Stomach (tissue), 9 donors: ENCODE measurements around the gene SLC22A5. TPM values are rescaled to one million over a fixed set of nuclear protein-coding genes. Genes with fewer than 3 reads are reported as not detected.

ENCODE experiments used
- DNase-seq, 2 donors: peaks; one replicate each; pipeline versions ENCODE4 v3.0.0 to v3.0.0-alpha.2; 2013 to 2019
- H3K27ac ChIP-seq, 5 donors: fragments of 200-600 bp in 4 of 5; sonication (generic) in 4 of 5; one replicate each; pipeline ENCODE4 v1.5.1; 2013 to 2019; ENCODE audit warnings: mild to moderate bottlenecking in 1 of 5, moderate library complexity in 1 of 5
- H3K27me3 ChIP-seq, 3 donors: fragments of 200-600 bp; sonication (generic); one replicate each; pipeline ENCODE4 v1.5.1; 2017 to 2019; ENCODE audit warnings: mixed run types in 1 of 3
- H3K36me3 ChIP-seq, 4 donors: fragments of 200-600 bp; sonication (generic); 1 replicate in 3 of 4; 2 replicates in 1 of 4; pipeline ENCODE4 v1.5.1; 2016 to 2019
- H3K4me1 ChIP-seq, 4 donors: fragments of 200-600 bp; sonication (generic); one replicate each; pipeline ENCODE4 v1.5.1; 2016 to 2019
- H3K4me3 ChIP-seq, 4 donors: fragments of 200-600 bp; sonication (generic) in 3 of 4; one replicate each; pipeline ENCODE4 v1.5.1; 2016 to 2019; ENCODE audit warnings: mild to moderate bottlenecking in 1 of 4
- H3K9me3 ChIP-seq, 4 donors: fragments of 200-600 bp; sonication (generic); one replicate each; pipeline ENCODE4 v1.5.1; 2016 to 2019
- EP300 ChIP-seq: sonication (generic); formaldehyde crosslinking; IDR thresholded peaks from one replicate; pipeline ENCODE4 v1.6.1; 2017; ENCODE audit warnings: antibody characterized with exemption
- POLR2A ChIP-seq, 4 donors: fragments of 450-650 bp; IDR thresholded peaks; one replicate each; pipeline ENCODE4 v1.6.1; 2016; ENCODE audit warnings: antibody characterized with exemption in 4 of 4, control low read depth in 2 of 4, mild to moderate bottlenecking in 1 of 4, moderate library complexity in 1 of 4
- POLR2AphosphoS5 ChIP-seq, 3 donors: sonication (generic); formaldehyde crosslinking; IDR thresholded peaks; one replicate each; pipeline ENCODE4 v1.6.1; 2016; ENCODE audit warnings: antibody characterized with exemption in 3 of 3
- WGBS, 5 donors: extraction: QIAGEN DNeasy Blood & Tissue Kit in 3 of 5; methylation state at CpG; one replicate each; pipeline versions ENCODE4 v1.1.5 to v1.1.7; 2013 to 2018; 5-methylcytosine and 5-hydroxymethylcytosine counted together
- intact Hi-C: fragments of 100-400 bp; cut with DNase I; formaldehyde crosslinking; loops from one replicate; pipeline ENCODE4 v1.15.1; 2023; ENCODE audit warnings: low total_unique reads
- polyA plus RNA-seq, 3 donors: library from polyadenylated mRNA; stranded (reverse); fragments of 200-250 nt; gene quantifications; one replicate each; pipeline ENCODE4 v1.2.3, GENCODE V29; 2013
- total RNA-seq, 5 donors: library from RNA; depleted of rRNA; stranded (reverse); fragments of >200 nt; gene quantifications; one replicate each; pipeline versions ENCODE4 v1.1.0 to v1.2.3, GENCODE V29; 2014 to 2016
- TF ChIP-seq, protein P1 (sequence below), 7 experiments: fragments of 450-650 bp in 4 of 7; fragments of 200-600 bp in 3 of 7; sonication (generic) in 3 of 7; IDR thresholded peaks; one replicate each; pipeline ENCODE4 v1.5.1; 2016 to 2019; ENCODE audit warnings: antibody characterized with exemption in 7 of 7, control low read depth in 2 of 7, mild to moderate bottlenecking in 1 of 7
- donor health status: healthy with polysubstance abuse.
- donor health status: Bipolar disorder and iron deficiency.
- donor health status: healthy.

The SLC22A5 gene
- total and polyA plus RNA-seq, 8 donors, result 2.1 to 46.1 (median 15.5) TPM

DNA sequence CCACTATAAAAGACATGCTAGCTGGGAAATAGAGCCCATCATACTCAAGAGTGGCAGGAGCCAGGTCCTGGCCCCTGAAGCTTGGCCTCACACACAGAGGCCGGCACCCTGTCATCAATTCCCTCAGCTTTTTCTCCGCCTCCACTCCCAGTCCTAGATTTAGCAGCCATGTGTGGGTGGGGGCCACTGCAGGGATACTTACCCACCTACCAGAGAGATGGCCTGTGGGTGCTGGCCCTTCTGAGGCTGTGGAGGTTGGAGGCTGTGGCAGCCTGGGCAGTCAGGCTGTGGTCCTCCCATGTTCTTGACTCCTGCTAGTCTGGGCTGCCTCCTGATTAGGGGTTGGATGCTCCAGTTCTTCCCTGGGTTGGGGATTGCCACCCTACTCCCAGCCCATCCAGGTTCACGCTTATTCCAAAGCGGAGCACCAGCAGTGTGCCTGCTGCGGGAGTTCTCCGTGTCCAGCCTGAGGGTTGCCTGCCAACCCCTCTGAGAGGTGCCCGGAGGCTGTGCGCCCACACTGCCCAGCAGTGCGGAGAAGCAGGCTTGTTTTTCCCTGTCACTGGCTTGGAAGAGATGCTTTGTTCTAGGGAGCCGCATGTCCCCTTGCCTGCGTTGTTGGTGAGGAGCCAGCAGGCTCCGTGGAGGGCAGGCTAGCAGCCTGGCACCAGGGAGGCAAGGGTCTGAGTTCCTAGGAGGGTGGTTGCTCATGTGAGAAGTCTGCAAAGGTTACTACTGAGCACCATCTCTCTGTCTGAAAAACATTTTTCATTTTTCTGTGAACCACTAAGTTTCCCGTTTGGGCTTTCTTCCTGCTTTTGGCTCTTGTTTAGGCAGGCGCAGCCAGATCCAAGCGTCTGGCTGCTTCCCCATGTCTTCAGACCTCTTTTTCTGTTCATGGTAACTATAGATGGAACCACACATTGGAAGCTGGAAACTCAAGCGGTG is 7.5 kb downstream of the SLC22A5 start:
- H3K27me3 ChIP-seq, result no peaks in the 10 kb centered on the region
- 84 to 88% (median 88%) methylated on average over 12 to 16 of the region's 16 CpGs for WGBS, 5 donors
- H3K4me1 ChIP-seq, result peaks cover 10 to 34% (median 17%) of the 10 kb centered on the region in 4 donors
- peak overlapping the region in 1 of 5 donors; percentile 32 for H3K27ac ChIP-seq
- TF ChIP-seq POLR2AphosphoS5 (IDR thresholded peaks at IDR 0.05) (no peak), EP300 (no peak), POLR2A (IDR thresholded peaks at IDR 0.05) (no peak)
- TF ChIP-seq, protein P1, sequence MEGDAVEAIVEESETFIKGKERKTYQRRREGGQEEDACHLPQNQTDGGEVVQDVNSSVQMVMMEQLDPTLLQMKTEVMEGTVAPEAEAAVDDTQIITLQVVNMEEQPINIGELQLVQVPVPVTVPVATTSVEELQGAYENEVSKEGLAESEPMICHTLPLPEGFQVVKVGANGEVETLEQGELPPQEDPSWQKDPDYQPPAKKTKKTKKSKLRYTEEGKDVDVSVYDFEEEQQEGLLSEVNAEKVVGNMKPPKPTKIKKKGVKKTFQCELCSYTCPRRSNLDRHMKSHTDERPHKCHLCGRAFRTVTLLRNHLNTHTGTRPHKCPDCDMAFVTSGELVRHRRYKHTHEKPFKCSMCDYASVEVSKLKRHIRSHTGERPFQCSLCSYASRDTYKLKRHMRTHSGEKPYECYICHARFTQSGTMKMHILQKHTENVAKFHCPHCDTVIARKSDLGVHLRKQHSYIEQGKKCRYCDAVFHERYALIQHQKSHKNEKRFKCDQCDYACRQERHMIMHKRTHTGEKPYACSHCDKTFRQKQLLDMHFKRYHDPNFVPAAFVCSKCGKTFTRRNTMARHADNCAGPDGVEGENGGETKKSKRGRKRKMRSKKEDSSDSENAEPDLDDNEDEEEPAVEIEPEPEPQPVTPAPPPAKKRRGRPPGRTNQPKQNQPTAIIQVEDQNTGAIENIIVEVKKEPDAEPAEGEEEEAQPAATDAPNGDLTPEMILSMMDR (IDR thresholded peaks at IDR 0.05), result no peak
- intact Hi-C loops, result no loop called here
- no peak overlapping the region for H3K4me3 ChIP-seq
- no peaks in the 10 kb centered on the region for H3K9me3 ChIP-seq
- H3K36me3 ChIP-seq, result peaks cover 0 to 34% (median 28%) of the 10 kb centered on the region in 4 donors
- DNase-seq, result no peak

DNA sequence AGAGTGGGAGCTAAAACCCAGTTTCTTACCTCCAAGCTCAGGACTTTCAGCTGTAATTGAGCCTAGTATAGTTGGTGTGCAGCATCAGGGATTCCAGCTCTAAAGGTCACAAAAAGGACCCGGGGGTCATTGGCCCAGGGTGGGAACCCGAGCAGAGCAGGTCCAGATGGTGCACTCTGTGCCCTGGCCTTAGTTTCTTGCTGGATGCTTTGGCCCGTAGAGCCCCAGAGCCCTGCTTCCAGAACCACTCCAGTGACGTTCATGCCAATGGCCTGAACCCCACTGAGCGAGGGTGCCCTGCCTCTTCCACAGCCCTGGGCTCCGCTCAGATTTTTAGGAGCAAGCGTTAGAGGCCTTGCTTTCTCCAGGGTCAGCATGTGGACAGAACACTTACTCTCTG is 8.2 kb downstream of the SLC22A5 start:
- TF ChIP-seq POLR2A (IDR thresholded peaks at IDR 0.05), result no peak
- TF ChIP-seq, protein P1 (IDR thresholded peaks at IDR 0.05), result no peak
- TF ChIP-seq EP300, result no peak
- no peak for TF ChIP-seq POLR2AphosphoS5 (IDR thresholded peaks at IDR 0.05)
- Histone ChIP-seq H3K4me3 (no peak overlapping the region), H3K27me3 (no peaks in the 10 kb centered on the region), H3K36me3 (peaks cover 0 to 38% (median 29%) of the 10 kb centered on the region in 4 donors), H3K4me1 (peaks cover 2 to 27% (median 9%) of the 10 kb centered on the region in 4 donors), H3K27ac (no peak overlapping the region), H3K9me3 (no peaks in the 10 kb centered on the region)
- 78 to 93% (median 88%) methylated on average over 4 to 7 of the region's 7 CpGs for WGBS, 5 donors
- intact Hi-C loops, result no loop called here
- no peak for DNase-seq

GRCh38 chr5:132378580-132378979 is 9.1 kb downstream of the SLC22A5 start:
- H3K4me1 ChIP-seq, result peaks cover 0 to 22% (median 2%) of the 10 kb centered on the region in 4 donors
- H3K27ac ChIP-seq, result no peak overlapping the region
- TF ChIP-seq POLR2AphosphoS5 (IDR thresholded peaks at IDR 0.05), result no peak
- TF ChIP-seq POLR2A (IDR thresholded peaks at IDR 0.05), result no peak
- no peak for TF ChIP-seq EP300
- TF ChIP-seq, protein P1 (IDR thresholded peaks at IDR 0.05), result no peak
- DNase-seq, result peak in 1 of 2 donors; percentile 32
- peaks cover 0 to 38% (median 29%) of the 10 kb centered on the region in 4 donors for H3K36me3 ChIP-seq
- H3K27me3 ChIP-seq, result no peaks in the 10 kb centered on the region
- intact Hi-C loops, result no loop called here
- 51 to 85% (median 70%) methylated on average over 3 of the region's 3 CpGs for WGBS, 5 donors
- H3K9me3 ChIP-seq, result no peaks in the 10 kb centered on the region
- no peak overlapping the region for H3K4me3 ChIP-seq

GRCh38 chr5:132380047-132380446 is 10.5 kb downstream of the SLC22A5 start:
- Histone ChIP-seq H3K27ac (no peak overlapping the region), H3K27me3 (no peaks in the 10 kb centered on the region), H3K4me3 (no peak overlapping the region), H3K36me3 (peaks cover 0 to 49% (median 38%) of the 10 kb centered on the region in 4 donors), H3K9me3 (no peaks in the 10 kb centered on the region), H3K4me1 (peaks cover 3 to 31% (median 11%) of the 10 kb centered on the region in 4 donors)
- TF ChIP-seq POLR2A (IDR thresholded peaks at IDR 0.05) (no peak), EP300 (no peak), POLR2AphosphoS5 (IDR thresholded peaks at IDR 0.05) (no peak)
- TF ChIP-seq, protein P1 (IDR thresholded peaks at IDR 0.05), result no peak
- no peak for DNase-seq
- 91 to 95% (median 93%) methylated on average over 6 of the region's 6 CpGs for WGBS, 5 donors
- intact Hi-C loops, result loop anchor here (10.0 kb wide), 1 partner anchor 125 kb away; no protein-coding TSS in a partner anchor
